ENCODE results near the gene IGF2R.

DNA sequence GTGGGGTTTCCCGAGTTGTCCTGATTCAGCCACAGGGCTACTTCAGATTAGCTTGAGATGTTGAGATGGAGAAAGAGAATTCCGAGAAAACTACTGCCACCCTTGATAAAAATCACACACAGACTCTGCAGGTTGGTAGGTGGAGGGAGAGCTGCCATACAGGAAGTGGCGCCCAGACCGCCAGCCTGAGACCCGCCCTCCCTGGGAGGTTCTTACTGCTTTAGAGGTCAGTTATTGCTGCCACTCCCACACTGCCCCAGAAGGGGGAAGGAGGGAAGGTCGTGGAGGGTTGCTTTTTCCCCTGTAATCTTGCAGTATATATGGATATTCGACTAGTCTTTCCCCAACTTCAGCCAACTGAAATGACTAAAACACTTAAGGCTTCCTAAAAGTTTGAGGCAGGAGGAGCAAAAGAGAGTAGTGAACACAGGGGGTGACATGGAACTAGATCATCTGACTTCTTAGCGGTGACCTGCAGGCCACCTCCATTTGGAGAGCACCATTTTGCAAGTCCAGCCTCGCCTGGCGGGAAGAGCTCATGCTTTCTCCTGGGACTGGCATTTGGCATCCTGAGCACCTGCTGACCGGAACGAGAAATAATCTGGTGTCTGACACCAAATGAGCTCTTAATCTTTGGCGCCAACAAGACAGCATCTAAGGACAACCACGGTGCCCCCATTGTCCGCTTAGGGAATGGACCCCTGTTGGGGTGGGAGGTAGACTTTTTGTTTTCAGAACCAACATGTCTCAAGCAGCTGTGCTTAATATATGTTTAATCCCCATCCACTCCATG lies 117.0 kb downstream of the IGF2R start:
- no peak for TF ChIP-seq POLR2A (IDR thresholded peaks at IDR 0.05; ENCODE audit: low read length)
- TF ChIP-seq GATA1 (IDR thresholded peaks at IDR 0.05; ENCODE audit: low read depth, low read length), result no peak
